Stimulated activated CD4-positive, alpha-beta T cell treated with anti-CD3 and anti-CD28 coated beads, Interleukin-15, amount 100 ng/mL, for 48 hours (primary cell): Measurements from ENCODE around the gene COL20A1.

Experiments used
- DNase-seq, 2 donors: peaks; one replicate each; pipeline ENCODE4 v3.0.0-alpha.2; 2020; ENCODE audit warnings: low read depth in 2 of 2

The COL20A1 gene

GRCh38 chr20:63309261-63310071 lies 16.5 kb downstream of the COL20A1 start:
- peak in 1 of 2 donors; percentile 15 for DNase-seq

- no peak for DNase-seq
Measured at GRCh38 chr20:63310265-63310991, 17.4 kb downstream of the COL20A1 start.

- no peak for DNase-seq
Measured at GRCh38 chr20:63311186-63311832, 18.3 kb downstream of the COL20A1 start.

GRCh38 chr20:63311833-63312243 lies 18.9 kb downstream of the COL20A1 start:
- DNase-seq: no peak

- DNase-seq: no peak
Measured at GRCh38 chr20:63312273-63312672, 19.3 kb downstream of the COL20A1 start.

- no peak for DNase-seq
Measured at GRCh38 chr20:63312690-63313348, 19.8 kb downstream of the COL20A1 start.

GRCh38 chr20:63313349-63314014 lies 20.5 kb downstream of the COL20A1 start:
- no peak for DNase-seq

GRCh38 chr20:63314015-63314471 lies 21.1 kb downstream of the COL20A1 start:
- no peak for DNase-seq

- DNase-seq: no peak
Measured at GRCh38 chr20:63314566-63315239, 21.7 kb downstream of the COL20A1 start.

- DNase-seq: no peak
Measured at GRCh38 chr20:63315240-63315689, 22.3 kb downstream of the COL20A1 start.

GRCh38 chr20:63315731-63316491 lies 22.9 kb downstream of the COL20A1 start:
- no peak for DNase-seq

GRCh38 chr20:63316502-63316921 lies 23.5 kb downstream of the COL20A1 start:
- no peak for DNase-seq

GRCh38 chr20:63317061-63317460 lies 24.1 kb downstream of the COL20A1 start:
- DNase-seq: no peak

- DNase-seq: no peak
Measured at GRCh38 chr20:63317601-63318291, 24.8 kb downstream of the COL20A1 start.

- DNase-seq: no peak
Measured at GRCh38 chr20:63318391-63319163, 25.6 kb downstream of the COL20A1 start.

GRCh38 chr20:63319164-63320040 lies 26.4 kb downstream of the COL20A1 start:
- no peak for DNase-seq

GRCh38 chr20:63320041-63320511 lies 27.1 kb downstream of the COL20A1 start:
- DNase-seq: no peak
